Skeletal muscle satellite cell (primary cell): ENCODE data around the gene TF.
A peak's percentile ranks its signal among the peaks of the same experiment; 100 is the strongest.
"Not testable (repeated sequence)": the region's sequence is repeated elsewhere in the genome, so short reads cannot be mapped to it uniquely, and the experiment has no call there.

Experiments used
- H3K27me3 ChIP-seq: 2 replicates; pipeline ENCODE4 v1.7.0; 2013; ENCODE audit warnings: low read length; ENCODE audit not compliant: control insufficient read depth, insufficient read depth
- H3K36me3 ChIP-seq: 2 replicates; pipeline ENCODE4 v1.7.0; 2013; ENCODE audit warnings: mild to moderate bottlenecking, control low read depth, low read length; ENCODE audit not compliant: insufficient read depth
- H3K4me1 ChIP-seq: 2 replicates; pipeline ENCODE4 v1.7.0; 2013; ENCODE audit warnings: low read length; ENCODE audit not compliant: control insufficient read depth, insufficient read depth
- H3K4me2 ChIP-seq: 2 replicates; pipeline ENCODE4 v1.7.0; 2013; ENCODE audit warnings: mild to moderate bottlenecking, low read length
- H3K4me3 ChIP-seq: 2 replicates; pipeline ENCODE4 v1.7.0; 2013; ENCODE audit warnings: low read length
- H3K9ac ChIP-seq: 2 replicates; pipeline ENCODE4 v1.7.0; 2013; ENCODE audit warnings: mild to moderate bottlenecking, low read depth, low read length, moderate library complexity
- H3K9me3 ChIP-seq: replicated peaks from 2 replicates; pipeline ENCODE4 v1.7.0; 2013; ENCODE audit warnings: mild to moderate bottlenecking, control low read depth, low read length

The TF gene

GRCh38 chr3:133713347-133713746, 32.8 kb upstream of the TF start:
- no peak overlapping the region for H3K4me2 ChIP-seq
- H3K36me3 ChIP-seq = no peaks in the 10 kb centered on the region
- H3K4me1 ChIP-seq = no peaks in the 10 kb centered on the region
- H3K4me3 ChIP-seq = no peak overlapping the region
- H3K27me3 ChIP-seq = peaks cover 59% of the 10 kb centered on the region
- H3K9me3 ChIP-seq = no peaks in the 10 kb centered on the region
- H3K9ac ChIP-seq = no peak overlapping the region

DNA sequence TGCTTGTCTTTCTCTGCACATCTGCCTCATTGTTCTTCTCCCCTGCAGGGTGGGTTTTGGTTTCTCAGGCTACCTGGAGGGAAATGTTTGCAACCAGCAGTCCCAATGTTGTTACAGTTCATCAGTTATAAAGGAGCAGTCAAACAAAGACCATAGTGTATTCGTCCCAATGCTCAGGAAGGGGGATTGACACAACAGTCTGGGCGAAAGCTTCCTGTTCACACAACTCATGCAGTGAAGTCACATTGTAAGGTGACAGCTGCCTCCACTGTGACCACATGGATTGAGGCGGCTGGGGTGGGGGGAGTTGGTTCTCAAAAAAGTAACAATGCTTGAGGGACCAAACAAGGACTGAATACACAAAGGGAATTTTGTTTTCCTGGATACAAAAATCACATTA, 28.8 kb upstream of the TF start:
- H3K9ac ChIP-seq = no peak overlapping the region
- H3K36me3 ChIP-seq = no peaks in the 10 kb centered on the region
- H3K9me3 ChIP-seq = no peaks in the 10 kb centered on the region
- no peak overlapping the region for H3K4me3 ChIP-seq
- H3K4me2 ChIP-seq = no peak overlapping the region
- peaks cover 43% of the 10 kb centered on the region for H3K27me3 ChIP-seq
- H3K4me1 ChIP-seq = no peaks in the 10 kb centered on the region

GRCh38 chr3:133722935-133723334, 23.3 kb upstream of the TF start:
- no peak overlapping the region for H3K4me2 ChIP-seq
- no peaks in the 10 kb centered on the region for H3K4me1 ChIP-seq
- peaks cover 8% of the 10 kb centered on the region for H3K27me3 ChIP-seq
- no peak overlapping the region for H3K4me3 ChIP-seq
- H3K9ac ChIP-seq = no peak overlapping the region
- H3K36me3 ChIP-seq = no peaks in the 10 kb centered on the region
- no peaks in the 10 kb centered on the region for H3K9me3 ChIP-seq

GRCh38 chr3:133730993-133731392, 15.2 kb upstream of the TF start:
- peaks cover 6% of the 10 kb centered on the region for H3K27me3 ChIP-seq
- no peaks in the 10 kb centered on the region for H3K36me3 ChIP-seq
- no peaks in the 10 kb centered on the region for H3K9me3 ChIP-seq
- no peak overlapping the region for H3K4me3 ChIP-seq
- H3K9ac ChIP-seq = no peak overlapping the region
- no peak overlapping the region for H3K4me2 ChIP-seq
- no peaks in the 10 kb centered on the region for H3K4me1 ChIP-seq

DNA sequence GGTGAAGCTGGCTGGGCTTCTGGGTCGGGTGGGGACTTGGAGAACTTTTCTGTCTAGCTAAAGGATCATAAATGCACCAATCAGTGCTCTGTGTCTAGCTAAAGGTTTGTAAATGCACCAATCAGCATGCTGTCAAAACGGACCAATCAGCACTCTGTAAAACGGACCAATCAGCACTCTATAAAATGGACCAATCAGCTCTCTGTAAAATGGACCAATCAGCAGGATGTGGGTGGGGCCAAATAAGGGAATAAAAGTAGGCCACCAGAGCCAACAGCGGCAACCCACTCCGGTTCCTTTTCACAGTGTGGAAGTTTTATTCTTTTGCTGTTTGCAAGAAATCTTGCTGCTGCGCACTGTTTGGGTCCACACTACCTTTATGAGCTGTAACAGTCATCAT, 14.0 kb upstream of the TF start:
- H3K9me3 ChIP-seq, H3K27me3 ChIP-seq, H3K36me3 ChIP-seq, H3K9ac ChIP-seq, H3K4me1 ChIP-seq, H3K4me2 ChIP-seq, H3K4me3 ChIP-seq: not testable (repeated sequence)

- no peak overlapping the region for H3K4me3 ChIP-seq
- no peak overlapping the region for H3K4me2 ChIP-seq
- H3K36me3 ChIP-seq = no peaks in the 10 kb centered on the region
- H3K9ac ChIP-seq = no peak overlapping the region
- peaks cover 6% of the 10 kb centered on the region for H3K27me3 ChIP-seq
- no peaks in the 10 kb centered on the region for H3K4me1 ChIP-seq
- H3K9me3 ChIP-seq = no peaks in the 10 kb centered on the region
Measured at GRCh38 chr3:133733226-133733625, 13.0 kb upstream of the TF start.

GRCh38 chr3:133734305-133734704, 11.9 kb upstream of the TF start:
- H3K4me2 ChIP-seq = no peak overlapping the region
- H3K9me3 ChIP-seq = no peaks in the 10 kb centered on the region
- peaks cover 6% of the 10 kb centered on the region for H3K27me3 ChIP-seq
- H3K4me3 ChIP-seq = no peak overlapping the region
- no peaks in the 10 kb centered on the region for H3K4me1 ChIP-seq
- H3K36me3 ChIP-seq = no peaks in the 10 kb centered on the region
- no peak overlapping the region for H3K9ac ChIP-seq

DNA sequence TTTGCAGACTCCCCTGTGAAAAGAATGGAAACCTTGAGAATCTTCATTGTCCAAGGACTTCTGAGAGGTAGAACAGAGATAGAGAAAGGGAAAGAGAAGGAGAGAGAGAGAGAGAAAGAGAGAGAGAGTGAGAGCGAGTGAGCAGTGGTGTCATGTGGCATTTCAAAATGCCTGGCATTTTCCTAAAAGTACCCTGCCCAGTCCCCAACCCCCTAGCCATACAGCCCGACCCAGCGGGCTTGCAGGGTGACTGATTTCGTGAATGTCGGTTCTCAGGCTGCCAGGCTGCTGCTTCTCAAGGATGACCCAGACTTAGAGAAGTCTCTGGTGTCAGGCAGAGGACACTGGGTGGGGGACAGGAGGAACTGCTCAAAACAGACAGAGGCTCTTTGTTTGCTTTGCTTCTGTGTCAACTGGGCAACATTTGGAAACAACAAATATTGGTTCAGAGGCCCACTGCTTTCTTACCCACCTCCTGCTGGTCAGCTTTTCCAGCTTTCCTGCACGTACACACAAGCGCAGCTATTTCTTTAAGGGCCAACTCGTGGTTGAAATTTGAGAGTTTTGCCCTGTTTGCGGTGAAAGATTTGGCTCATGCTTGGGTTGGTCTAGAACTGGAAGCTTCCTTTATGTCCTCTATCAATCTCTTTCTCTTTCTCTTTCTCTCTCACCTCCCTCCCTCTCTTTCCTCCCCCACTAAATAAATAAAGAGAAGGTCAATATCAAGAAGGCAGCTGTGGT, 3.7 kb upstream of the TF start:
- Histone ChIP-seq H3K4me3 (peak overlapping the region; percentile 24), H3K9me3 (no peaks in the 10 kb centered on the region), H3K4me2 (peak overlapping the region; percentile 24), H3K36me3 (no peaks in the 10 kb centered on the region), H3K9ac (no peak overlapping the region), H3K27me3 (peaks cover 55% of the 10 kb centered on the region), H3K4me1 (peaks cover 8% of the 10 kb centered on the region)

- H3K4me1 ChIP-seq = peaks cover 8% of the 10 kb centered on the region
- H3K36me3 ChIP-seq = no peaks in the 10 kb centered on the region
- H3K9me3 ChIP-seq = no peaks in the 10 kb centered on the region
- no peak overlapping the region for H3K4me3 ChIP-seq
- H3K9ac ChIP-seq = no peak overlapping the region
- peaks cover 63% of the 10 kb centered on the region for H3K27me3 ChIP-seq
- no peak overlapping the region for H3K4me2 ChIP-seq
Measured at GRCh38 chr3:133744241-133744640, 2.0 kb upstream of the TF start.

- H3K9ac ChIP-seq = no peak overlapping the region
- peaks cover 72% of the 10 kb centered on the region for H3K27me3 ChIP-seq
- no peaks in the 10 kb centered on the region for H3K9me3 ChIP-seq
- no peaks in the 10 kb centered on the region for H3K36me3 ChIP-seq
- H3K4me3 ChIP-seq = no peak overlapping the region
- H3K4me2 ChIP-seq = no peak overlapping the region
- peaks cover 8% of the 10 kb centered on the region for H3K4me1 ChIP-seq
Measured at GRCh38 chr3:133745108-133745507, 1.1 kb upstream of the TF start.

- H3K9ac ChIP-seq = no peak overlapping the region
- no peaks in the 10 kb centered on the region for H3K9me3 ChIP-seq
- peaks cover 8% of the 10 kb centered on the region for H3K4me1 ChIP-seq
- H3K36me3 ChIP-seq = no peaks in the 10 kb centered on the region
- H3K4me3 ChIP-seq = no peak overlapping the region
- H3K4me2 ChIP-seq = no peak overlapping the region
- H3K27me3 ChIP-seq = peaks cover 73% of the 10 kb centered on the region
Measured at GRCh38 chr3:133746712-133747066, 496 bp downstream of the TF start.

- Histone ChIP-seq H3K9me3 (no peaks in the 10 kb centered on the region), H3K4me3 (no peak overlapping the region), H3K4me2 (no peak overlapping the region), H3K4me1 (peaks cover 5% of the 10 kb centered on the region), H3K27me3 (peaks cover 66% of the 10 kb centered on the region), H3K36me3 (no peaks in the 10 kb centered on the region), H3K9ac (no peak overlapping the region)
Measured at GRCh38 chr3:133747373-133747772, 1.2 kb downstream of the TF start.
